ENCODE measurements around the gene ABHD18. TPM values are rescaled to one million over a fixed set of nuclear protein-coding genes. Genes with fewer than 3 reads are reported as not detected.
"Not testable (repeated sequence)": the region's sequence is repeated elsewhere in the genome, so short reads cannot be mapped to it uniquely, and the experiment has no call there.

ABHD18 gene
- total RNA-seq, 2 donors from 2014 or later = 18.6 to 20.8 TPM

- H3K9me3 ChIP-seq = no peaks in the 10 kb centered on the region
- DNase-seq = peak; percentile 65
- intact Hi-C loops (cut with DNase I) = loop anchor here (10.0 kb wide), 1 partner anchor 81 kb away; the partner anchor contains the start of gene PLK4
- peak overlapping the region; percentile 96 to 98 for H3K9ac ChIP-seq (ENCODE audit: low read depth in 2 of 2, low read length in 2 of 2)
- TF ChIP-seq CTCF (IDR thresholded peaks at IDR 0.05) = no peak
- H3K27ac ChIP-seq = peak overlapping the region; percentile 99
- H3K36me3 ChIP-seq = no peaks in the 10 kb centered on the region
- H3K27me3 ChIP-seq = no peaks in the 10 kb centered on the region
- H3K4me3 ChIP-seq = peak overlapping the region; percentile 96
- H3K4me1 ChIP-seq = no peaks in the 10 kb centered on the region
Observed at GRCh38 chr4:127965803-127966175, 583 bp downstream of the ABHD18 start.

- H3K9me3 ChIP-seq = no peaks in the 10 kb centered on the region
- no peak overlapping the region for H3K9ac ChIP-seq (ENCODE audit: low read depth in 2 of 2, low read length in 2 of 2)
- H3K27ac ChIP-seq = no peak overlapping the region
- H3K27me3 ChIP-seq = no peaks in the 10 kb centered on the region
- TF ChIP-seq CTCF (IDR thresholded peaks at IDR 0.05) = no peak
- DNase-seq = no peak
- H3K36me3 ChIP-seq = no peaks in the 10 kb centered on the region
- H3K4me1 ChIP-seq = no peaks in the 10 kb centered on the region
- intact Hi-C loops (cut with DNase I) = loop anchor here (10.0 kb wide), 1 partner anchor 82 kb away; the partner anchor contains the start of gene PLK4
- no peak overlapping the region for H3K4me3 ChIP-seq
Observed at GRCh38 chr4:127967141-127967775, 2.1 kb downstream of the ABHD18 start.

- no peak overlapping the region for H3K4me3 ChIP-seq
- H3K4me1 ChIP-seq = no peaks in the 10 kb centered on the region
- DNase-seq = no peak
- no peak overlapping the region for H3K9ac ChIP-seq (ENCODE audit: low read depth in 2 of 2, low read length in 2 of 2)
- intact Hi-C loops (cut with DNase I) = loop anchor here (10.0 kb wide), 1 partner anchor 84 kb away; the partner anchor contains the start of gene PLK4
- no peaks in the 10 kb centered on the region for H3K9me3 ChIP-seq
- H3K36me3 ChIP-seq = no peaks in the 10 kb centered on the region
- no peak for TF ChIP-seq CTCF (IDR thresholded peaks at IDR 0.05)
- H3K27me3 ChIP-seq = no peaks in the 10 kb centered on the region
- H3K27ac ChIP-seq = no peak overlapping the region
Observed at GRCh38 chr4:127968586-127968985, 3.4 kb downstream of the ABHD18 start.

GRCh38 chr4:127970925-127971324 is 5.7 kb downstream of the ABHD18 start:
- H3K9ac ChIP-seq (ENCODE audit: low read depth in 2 of 2, low read length in 2 of 2); H3K27me3 ChIP-seq; H3K4me1 ChIP-seq; H3K27ac ChIP-seq; H3K9me3 ChIP-seq; H3K36me3 ChIP-seq; H3K4me3 ChIP-seq; DNase-seq: not testable (repeated sequence)
- intact Hi-C loops (cut with DNase I) = loop anchor here (5.0 kb wide), 1 partner anchor 91 kb away; the partner anchor contains the start of gene LARP1B

GRCh38 chr4:127975121-127975770 is 10.0 kb downstream of the ABHD18 start:
- Histone ChIP-seq H3K4me3 (no peak overlapping the region), H3K36me3 (no peaks in the 10 kb centered on the region), H3K9me3 (no peaks in the 10 kb centered on the region), H3K4me1 (no peaks in the 10 kb centered on the region), H3K27me3 (no peaks in the 10 kb centered on the region), H3K27ac (no peak overlapping the region), H3K9ac (ENCODE audit: low read depth in 2 of 2, low read length in 2 of 2) (no peak overlapping the region)
- intact Hi-C loops (cut with DNase I) = no loop called here
- no peak for DNase-seq
- no peak for TF ChIP-seq CTCF (IDR thresholded peaks at IDR 0.05)

- DNase-seq = no peak
- Histone ChIP-seq H3K4me3 (no peak overlapping the region), H3K9ac (ENCODE audit: low read depth in 2 of 2, low read length in 2 of 2) (no peak overlapping the region), H3K9me3 (no peaks in the 10 kb centered on the region), H3K27ac (no peak overlapping the region), H3K36me3 (no peaks in the 10 kb centered on the region), H3K4me1 (no peaks in the 10 kb centered on the region), H3K27me3 (no peaks in the 10 kb centered on the region)
- no peak for TF ChIP-seq CTCF (IDR thresholded peaks at IDR 0.05)
- intact Hi-C loops (cut with DNase I) = no loop called here
Observed at GRCh38 chr4:127978930-127979329, 13.7 kb downstream of the ABHD18 start.
